ENCODE measurements around the gene AARS2.

The AARS2 gene

DNA sequence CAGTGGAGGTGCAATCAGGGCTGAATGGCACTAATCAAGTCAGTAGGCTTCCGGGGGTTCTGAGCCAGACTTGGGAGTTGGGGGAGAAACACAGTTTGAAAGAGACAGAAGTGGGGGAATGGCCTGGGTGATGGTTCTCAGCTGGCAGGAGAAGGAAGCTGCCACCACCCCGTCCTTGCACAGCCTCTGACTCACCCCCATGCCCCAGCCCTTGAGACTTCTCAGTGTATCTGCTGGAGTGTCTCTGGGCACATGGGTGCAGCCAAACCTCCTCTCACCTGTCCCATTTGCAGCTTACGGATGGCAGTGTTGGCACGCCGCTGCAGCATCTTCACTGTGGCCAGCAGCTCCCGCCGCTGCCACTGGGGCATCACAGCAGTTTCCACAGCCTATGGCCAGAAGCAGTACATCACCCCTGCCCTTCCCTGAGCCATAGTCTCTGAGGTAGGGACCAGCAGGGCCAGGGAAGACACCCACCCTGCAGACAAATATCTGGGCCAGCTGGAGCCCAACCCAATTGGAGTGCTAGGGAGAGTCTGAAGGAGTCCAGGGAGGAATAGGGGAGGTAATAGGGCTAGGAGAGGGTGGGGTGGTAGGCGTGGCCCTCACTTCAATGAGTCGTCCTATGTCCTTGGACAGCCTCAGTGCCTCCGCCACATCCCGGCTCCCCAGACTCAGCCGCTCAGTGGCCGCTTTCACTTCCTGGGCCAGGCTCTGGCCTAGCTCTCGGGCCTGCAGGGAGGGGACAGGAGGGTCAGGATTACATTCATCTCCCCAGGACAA lies 11.2 kb downstream of the AARS2 start:
- TF ChIP-seq, protein P1, sequence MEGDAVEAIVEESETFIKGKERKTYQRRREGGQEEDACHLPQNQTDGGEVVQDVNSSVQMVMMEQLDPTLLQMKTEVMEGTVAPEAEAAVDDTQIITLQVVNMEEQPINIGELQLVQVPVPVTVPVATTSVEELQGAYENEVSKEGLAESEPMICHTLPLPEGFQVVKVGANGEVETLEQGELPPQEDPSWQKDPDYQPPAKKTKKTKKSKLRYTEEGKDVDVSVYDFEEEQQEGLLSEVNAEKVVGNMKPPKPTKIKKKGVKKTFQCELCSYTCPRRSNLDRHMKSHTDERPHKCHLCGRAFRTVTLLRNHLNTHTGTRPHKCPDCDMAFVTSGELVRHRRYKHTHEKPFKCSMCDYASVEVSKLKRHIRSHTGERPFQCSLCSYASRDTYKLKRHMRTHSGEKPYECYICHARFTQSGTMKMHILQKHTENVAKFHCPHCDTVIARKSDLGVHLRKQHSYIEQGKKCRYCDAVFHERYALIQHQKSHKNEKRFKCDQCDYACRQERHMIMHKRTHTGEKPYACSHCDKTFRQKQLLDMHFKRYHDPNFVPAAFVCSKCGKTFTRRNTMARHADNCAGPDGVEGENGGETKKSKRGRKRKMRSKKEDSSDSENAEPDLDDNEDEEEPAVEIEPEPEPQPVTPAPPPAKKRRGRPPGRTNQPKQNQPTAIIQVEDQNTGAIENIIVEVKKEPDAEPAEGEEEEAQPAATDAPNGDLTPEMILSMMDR (IDR thresholded peaks at IDR 0.05; ENCODE audit: insufficient read depth, low read length, poor library complexity, severe bottlenecking), result no peak
- Histone ChIP-seq H3K36me3 (ENCODE audit: control insufficient read depth, insufficient read depth, low read length) (peaks cover 41% of the 10 kb centered on the region), H3K27me3 (replicated peaks; ENCODE audit: control insufficient read depth, insufficient read depth, low read length) (0 out of 2 replicates have a peak, but pooled peaks cover 1% of the 10 kb centered on the region), H3K4me3 (replicated peaks; ENCODE audit: low read depth, low read length) (no peak overlapping the region)
- DNase-seq (ENCODE audit: extremely low read depth, insufficient read length), result no peak

DNA sequence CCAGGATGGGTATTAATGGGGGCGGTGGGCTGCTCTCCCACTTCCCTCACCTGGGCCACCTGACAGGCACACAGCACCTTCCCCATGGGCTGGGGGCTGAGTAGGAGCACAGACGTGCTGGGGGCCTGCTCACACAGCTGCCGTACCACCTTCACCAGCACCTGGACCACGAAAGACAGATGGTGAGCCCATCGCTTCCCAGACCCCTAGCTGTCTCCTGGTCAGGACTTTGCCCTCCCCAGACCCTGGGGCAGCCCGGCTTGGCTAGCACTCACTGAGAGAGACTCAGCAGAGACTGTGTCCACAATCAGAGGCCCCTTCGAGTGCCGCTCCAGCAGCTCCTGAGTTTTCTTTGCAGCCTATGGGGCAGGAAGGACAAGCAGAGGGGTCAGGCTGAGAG lies 12.0 kb downstream of the AARS2 start:
- TF ChIP-seq, protein P1 (IDR thresholded peaks at IDR 0.05; ENCODE audit: insufficient read depth, low read length, poor library complexity, severe bottlenecking), result no peak
- Histone ChIP-seq H3K27me3 (replicated peaks; ENCODE audit: control insufficient read depth, insufficient read depth, low read length) (0 out of 2 replicates have a peak, but pooled peaks cover 1% of the 10 kb centered on the region), H3K4me3 (replicated peaks; ENCODE audit: low read depth, low read length) (no peak overlapping the region), H3K36me3 (ENCODE audit: control insufficient read depth, insufficient read depth, low read length) (peaks cover 35% of the 10 kb centered on the region)
- no peak for DNase-seq (ENCODE audit: extremely low read depth, insufficient read length)

DNA sequence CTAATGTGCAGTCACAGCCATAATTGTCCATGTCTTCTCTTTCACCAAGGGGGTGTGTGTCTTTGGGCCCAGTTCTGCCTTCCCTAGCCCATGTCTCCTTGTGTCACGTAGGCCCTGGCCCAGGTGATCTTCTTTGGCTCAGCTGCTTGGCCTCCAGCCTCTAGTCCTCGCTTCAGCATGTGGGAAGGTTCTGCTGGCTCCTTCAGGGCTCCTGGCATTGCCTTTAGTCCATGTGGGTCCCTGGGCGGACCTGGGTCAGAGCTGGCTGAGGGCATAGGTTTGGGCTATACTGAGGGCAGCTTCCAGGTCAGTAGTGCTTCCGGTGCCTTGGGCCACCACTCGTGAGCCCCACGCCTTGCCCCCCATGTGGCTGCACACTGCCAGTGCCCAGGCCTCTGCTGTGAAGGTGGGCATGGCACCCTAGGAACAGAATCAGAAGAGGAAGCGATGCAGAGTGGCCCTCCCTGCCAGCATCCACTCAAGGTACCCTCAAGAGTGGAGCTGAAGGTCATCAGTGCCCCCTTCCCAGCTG lies 12.8 kb downstream of the AARS2 start:
- Histone ChIP-seq H3K4me3 (replicated peaks; ENCODE audit: low read depth, low read length) (no peak overlapping the region), H3K36me3 (ENCODE audit: control insufficient read depth, insufficient read depth, low read length) (peaks cover 35% of the 10 kb centered on the region), H3K27me3 (replicated peaks; ENCODE audit: control insufficient read depth, insufficient read depth, low read length) (0 out of 2 replicates have a peak, but pooled peaks cover 1% of the 10 kb centered on the region)
- no peak for DNase-seq (ENCODE audit: extremely low read depth, insufficient read length)
- TF ChIP-seq, protein P1 (IDR thresholded peaks at IDR 0.05; ENCODE audit: insufficient read depth, low read length, poor library complexity, severe bottlenecking), result no peak

DNA sequence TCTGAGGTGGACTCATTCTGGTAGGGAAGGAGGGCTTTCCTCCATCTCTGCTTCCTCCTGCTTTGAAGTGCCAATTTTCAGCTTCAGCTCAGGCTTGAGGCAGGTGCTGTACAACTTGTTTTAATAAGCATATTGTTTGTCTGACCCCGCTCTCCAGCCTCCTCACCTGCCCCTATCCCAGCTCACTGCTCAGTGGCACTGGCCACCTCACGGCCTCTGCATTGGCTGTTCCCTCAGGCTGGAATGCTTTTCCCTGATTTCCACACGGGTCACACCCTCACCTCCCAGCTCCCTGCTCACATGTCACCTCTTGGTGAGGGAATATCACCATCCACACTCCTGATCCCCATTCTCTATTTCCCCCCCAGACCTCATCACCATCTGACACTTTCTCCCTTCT lies 14.3 kb downstream of the AARS2 start:
- Histone ChIP-seq H3K36me3 (ENCODE audit: control insufficient read depth, insufficient read depth, low read length) (peaks cover 24% of the 10 kb centered on the region), H3K27me3 (replicated peaks; ENCODE audit: control insufficient read depth, insufficient read depth, low read length) (0 out of 2 replicates have a peak, but pooled peaks cover 1% of the 10 kb centered on the region), H3K4me3 (replicated peaks; ENCODE audit: low read depth, low read length) (no peak overlapping the region)
- no peak for DNase-seq (ENCODE audit: extremely low read depth, insufficient read length)
- TF ChIP-seq, protein P1 (IDR thresholded peaks at IDR 0.05; ENCODE audit: insufficient read depth, low read length, poor library complexity, severe bottlenecking), result no peak

DNA sequence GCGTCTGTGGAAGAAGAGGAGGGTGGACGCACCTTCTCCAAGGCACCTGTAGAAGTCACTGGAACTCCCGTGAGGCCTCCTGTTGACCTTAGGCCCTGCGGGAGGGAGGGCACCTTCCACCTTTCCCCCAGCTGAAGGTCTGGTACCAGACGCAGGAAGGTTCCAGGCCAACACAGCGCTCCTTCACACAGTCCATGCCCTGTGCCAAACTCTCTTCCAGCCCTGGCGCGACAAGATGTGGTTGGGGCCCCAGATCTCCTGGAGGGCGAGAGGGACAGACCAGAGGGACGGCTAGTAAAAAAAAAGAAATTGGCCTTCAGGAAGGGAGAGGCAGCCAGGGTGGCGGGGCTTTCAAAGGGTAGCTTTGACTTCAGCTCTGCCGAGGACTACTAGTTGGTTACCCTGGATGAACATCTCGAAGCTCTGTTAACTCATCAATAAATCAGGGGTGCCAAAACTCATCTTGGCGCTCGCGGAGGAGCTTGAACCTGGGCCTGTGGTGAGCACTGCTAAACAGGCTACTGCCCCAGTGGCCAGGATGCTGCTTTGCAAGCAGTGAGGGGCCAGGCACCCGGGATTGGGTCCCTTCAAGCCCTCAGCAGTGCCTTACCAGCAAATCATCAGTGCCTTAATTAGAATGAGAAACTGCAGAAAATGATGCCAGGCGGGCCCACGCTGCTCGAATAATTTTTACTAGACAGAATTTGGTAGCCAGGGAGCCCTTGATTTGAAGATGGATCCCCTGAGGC lies 14.9 kb downstream of the AARS2 start:
- TF ChIP-seq, protein P1 (IDR thresholded peaks at IDR 0.05; ENCODE audit: insufficient read depth, low read length, poor library complexity, severe bottlenecking), result no peak
- DNase-seq (ENCODE audit: extremely low read depth, insufficient read length), result no peak
- Histone ChIP-seq H3K27me3 (replicated peaks; ENCODE audit: control insufficient read depth, insufficient read depth, low read length) (0 out of 2 replicates have a peak, but pooled peaks cover 1% of the 10 kb centered on the region), H3K36me3 (ENCODE audit: control insufficient read depth, insufficient read depth, low read length) (peaks cover 20% of the 10 kb centered on the region), H3K4me3 (replicated peaks; ENCODE audit: low read depth, low read length) (no peak overlapping the region)

All from GM06990 (cell line).